ENCODE results near the gene EIF4EBP2.

The EIF4EBP2 gene

DNA sequence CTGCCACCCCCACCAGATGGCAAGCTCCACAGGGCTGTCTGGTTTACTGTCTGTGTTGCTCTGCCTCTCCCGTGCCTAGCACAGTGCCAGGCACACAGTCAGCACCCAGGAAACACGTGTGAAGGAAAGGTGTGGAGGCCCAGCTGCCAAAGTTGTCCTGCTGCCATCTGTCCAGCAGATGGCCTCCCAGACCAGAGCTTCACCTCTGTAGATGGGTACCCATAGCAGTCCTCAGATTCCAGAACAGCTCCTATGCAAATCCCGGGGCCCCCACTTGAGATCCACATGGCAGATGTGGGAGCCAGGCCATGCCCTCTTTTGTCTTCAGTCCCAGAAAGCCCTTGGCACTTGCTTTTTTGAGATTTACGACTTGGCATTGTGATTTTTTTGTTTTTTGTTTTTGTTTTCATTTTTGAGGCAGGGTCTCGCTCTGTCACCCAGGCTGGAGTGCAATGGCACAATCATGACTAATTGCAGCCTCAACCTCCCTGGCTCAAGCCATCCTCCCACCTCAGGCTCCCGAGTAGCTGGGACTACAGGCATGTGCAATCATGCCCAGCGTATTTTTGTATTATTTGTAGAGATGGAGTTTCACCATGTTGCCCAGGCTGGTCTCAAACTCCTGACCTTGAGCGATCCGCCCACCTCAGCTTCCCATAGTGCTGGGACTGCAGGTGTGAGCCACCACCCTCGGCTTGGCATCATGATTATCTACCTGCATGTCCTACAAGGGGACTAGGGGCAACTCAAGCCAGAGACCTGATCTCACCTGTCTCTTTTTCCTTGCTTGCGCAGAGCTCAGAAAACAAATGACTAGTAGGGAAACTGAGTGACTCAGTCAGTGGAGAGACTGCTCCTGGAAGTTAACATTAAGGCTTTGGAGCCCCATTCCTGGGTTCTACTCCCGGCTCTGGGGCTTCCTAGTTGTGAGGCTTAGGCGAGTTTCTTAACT lies 57.7 kb downstream of the EIF4EBP2 start:
- peak; percentile 75 for DNase-seq (ENCODE audit: low spot score)

DNA sequence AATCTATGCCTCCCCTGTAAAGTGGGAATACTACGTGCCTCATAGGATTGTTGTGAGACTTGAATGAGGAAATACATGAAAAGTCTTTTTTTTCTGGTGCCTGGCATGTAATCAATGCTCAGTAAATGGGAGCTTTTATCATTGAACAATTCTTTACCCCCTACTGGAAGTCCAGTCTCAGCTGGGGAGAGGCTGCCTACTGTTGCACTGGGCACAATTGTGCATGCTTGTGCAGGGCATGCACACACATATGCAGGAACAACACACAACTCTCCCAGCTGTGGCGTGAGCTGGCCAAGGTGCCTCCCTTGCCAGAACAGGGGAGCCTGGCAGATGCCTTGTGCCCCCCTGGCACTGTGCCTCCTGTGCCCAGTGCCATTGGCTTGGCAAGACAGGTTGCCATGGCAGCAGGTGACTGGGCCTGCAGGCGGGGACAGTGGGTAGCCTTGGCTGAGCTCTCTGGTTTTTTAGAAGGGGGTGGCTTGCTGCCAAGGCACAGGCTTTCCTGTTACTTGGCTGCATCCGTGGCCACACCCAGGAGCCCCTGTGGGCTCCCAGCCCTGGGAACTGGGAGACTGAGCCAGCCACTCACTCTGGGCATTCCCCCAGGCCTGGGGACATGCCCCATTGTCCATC lies 58.5 kb downstream of the EIF4EBP2 start:
- DNase-seq (ENCODE audit: low spot score) = no peak

DNA sequence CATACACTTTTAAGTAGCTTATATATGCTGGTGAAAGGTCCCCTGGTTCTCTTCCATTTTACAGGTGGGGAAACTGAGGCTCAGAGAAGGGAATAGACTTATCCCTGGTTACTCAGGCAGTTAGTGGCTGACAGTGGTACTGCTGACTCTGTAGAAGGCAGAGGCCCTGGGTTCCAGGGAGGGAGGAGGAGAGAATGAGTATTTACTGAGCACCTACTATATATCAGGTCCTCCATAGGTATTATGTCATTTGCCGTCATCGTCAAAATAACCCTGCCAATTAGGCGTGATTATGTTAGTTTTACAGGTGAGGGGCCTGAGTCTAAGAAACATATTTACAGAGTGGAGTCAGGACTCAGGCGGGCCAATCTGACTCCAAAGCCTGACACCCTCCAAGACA lies 61.3 kb downstream of the EIF4EBP2 start:
- DNase-seq (ENCODE audit: low spot score) = no peak

DNA sequence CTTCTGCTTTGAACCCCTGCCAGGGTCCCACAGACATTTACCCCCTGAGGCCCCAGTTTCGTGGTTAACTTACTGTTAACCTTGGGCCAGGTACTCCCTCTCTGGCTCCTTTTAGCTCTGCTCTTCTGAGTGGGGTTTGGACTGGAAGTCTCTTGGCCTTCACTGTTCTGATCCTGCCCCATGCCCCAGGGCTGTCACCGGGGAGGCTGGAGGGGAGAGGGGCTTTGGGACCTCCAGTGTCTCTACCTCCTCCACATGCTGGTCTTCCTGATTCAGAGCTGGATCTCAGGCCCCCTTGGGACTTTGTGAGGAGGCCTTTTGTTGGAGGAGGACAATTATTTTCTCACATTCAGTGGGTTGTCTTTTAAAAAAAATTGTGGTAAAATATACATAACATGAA lies 61.9 kb downstream of the EIF4EBP2 start:
- DNase-seq (ENCODE audit: low spot score) = no peak

DNA sequence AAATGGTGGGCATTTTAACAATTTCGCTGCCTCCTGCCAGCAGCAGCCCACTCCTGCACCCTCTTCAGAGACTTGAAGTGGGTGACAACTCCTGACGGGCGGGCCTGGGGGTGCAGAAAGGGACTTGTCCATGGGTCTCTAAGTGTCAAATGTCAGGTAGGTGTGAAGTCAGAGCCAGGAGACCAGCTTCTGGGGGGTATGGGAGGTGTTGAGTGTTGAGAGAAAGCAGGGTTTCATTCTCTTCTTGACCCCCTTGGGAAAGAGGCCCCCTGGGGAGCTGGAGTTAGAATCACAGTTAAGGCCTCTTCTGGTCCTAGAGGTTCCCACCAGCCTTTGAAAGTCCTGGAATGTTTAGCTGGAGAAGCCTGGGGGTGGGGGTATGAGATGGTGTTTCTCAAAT lies 63.0 kb downstream of the EIF4EBP2 start:
- DNase-seq (ENCODE audit: low spot score) = no peak

DNA sequence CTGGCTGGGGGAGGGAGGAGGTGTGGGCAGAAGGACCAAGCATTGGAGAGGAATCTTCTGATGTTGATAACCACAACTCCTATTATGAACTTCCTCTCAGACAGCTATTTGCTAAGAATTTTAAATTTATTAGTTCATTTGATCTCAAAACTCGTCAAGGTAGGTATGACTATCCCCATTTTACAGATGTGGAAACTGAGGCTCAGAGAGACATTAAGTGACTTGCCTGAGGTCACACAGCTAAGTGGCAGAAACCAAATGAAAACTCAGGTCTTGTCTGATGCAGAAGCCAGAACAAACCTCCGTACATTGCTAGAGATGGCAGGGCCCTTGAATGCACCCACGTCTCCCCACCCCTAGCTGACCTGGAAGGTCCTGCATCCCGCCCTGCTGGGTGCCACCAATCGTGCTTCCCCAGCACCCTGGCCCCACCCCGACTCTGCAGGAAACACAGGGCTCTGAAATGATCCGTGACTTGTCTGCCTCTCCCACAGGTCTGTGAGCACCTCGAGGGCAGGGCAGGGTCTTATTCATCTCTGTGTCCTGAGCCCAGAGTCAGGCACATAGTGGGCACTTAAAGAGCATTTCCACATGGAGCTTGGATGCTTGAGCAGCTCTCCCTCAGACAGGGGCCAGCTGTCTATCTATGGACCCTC lies 69.0 kb downstream of the EIF4EBP2 start:
- no peak for DNase-seq (ENCODE audit: low spot score)

DNA sequence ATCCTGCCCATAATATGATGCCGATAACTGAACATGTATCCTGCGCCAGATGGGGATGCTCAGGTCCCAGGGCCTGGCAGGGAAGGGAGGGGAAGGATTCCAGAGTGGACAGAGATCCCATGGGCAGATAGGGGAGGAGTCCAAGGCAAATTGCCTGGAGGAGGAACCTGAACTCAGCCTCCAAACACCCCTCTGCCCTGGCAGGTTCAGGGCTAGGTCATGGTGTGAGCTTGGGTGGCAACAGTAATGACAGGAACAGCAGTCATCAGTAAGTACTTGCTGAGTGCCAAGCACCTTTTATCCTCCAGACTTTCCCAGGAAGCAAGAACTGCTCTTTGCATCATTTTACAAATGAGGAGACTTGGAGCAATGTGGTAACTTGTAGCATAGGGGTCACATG lies 70.8 kb downstream of the EIF4EBP2 start:
- no peak for DNase-seq (ENCODE audit: low spot score)

DNA sequence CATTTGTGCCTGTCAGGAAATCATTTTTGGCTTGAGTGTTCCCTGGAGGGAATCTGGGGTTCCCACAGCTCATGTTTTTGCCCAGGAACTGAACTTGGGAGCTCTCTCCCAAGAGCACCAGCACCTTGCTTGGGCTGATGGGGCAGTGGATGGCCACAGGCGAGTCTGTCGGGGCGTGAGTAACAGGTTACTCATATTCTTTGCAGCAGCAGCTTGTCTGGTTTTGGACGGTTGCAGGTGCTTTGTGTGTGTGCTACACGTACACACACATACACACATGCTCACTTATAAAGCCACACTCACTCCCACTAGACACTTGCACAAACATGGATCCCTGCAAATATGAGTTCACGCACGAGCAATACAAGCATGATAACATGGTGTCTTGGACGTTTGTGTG lies 71.7 kb downstream of the EIF4EBP2 start:
- no peak for DNase-seq (ENCODE audit: low spot score)

DNA sequence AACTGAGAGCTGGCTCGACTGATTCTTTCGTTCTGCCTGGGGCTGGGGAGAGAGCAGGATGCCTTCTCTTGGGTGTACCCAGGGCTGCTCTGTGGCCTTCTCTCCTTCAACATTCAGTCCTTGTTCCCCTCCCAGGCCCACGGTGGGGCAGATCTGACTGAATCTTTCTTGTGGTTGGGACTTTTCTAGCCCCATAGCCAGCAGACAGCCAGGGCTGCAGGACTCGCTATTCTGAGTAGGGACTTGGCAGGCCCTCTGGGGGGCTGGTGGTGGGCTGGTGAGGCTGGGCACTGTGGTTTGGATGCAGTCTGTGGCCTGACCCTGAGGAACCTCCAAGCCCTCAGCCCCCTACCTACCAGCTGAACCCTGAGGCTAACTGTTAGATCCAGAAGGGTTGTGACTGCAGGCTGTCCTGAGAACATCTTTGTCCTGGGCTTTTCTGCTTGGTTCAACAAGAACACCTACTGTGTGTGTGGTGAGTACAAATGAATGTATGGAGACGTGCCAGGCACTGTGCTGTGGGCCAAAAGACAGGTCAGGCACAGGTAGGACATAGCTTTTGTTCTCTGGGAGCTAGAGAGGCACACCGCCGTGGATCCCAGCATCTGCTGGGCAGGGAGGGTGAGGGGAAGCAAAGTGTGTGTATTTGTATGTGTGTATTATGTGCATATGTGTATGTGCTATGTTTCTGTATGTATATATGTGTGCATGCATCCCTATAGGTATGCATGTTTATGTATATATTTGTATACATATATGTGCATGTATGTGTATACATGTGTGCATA lies 72.5 kb downstream of the EIF4EBP2 start:
- no peak for DNase-seq (ENCODE audit: low spot score)

DNA sequence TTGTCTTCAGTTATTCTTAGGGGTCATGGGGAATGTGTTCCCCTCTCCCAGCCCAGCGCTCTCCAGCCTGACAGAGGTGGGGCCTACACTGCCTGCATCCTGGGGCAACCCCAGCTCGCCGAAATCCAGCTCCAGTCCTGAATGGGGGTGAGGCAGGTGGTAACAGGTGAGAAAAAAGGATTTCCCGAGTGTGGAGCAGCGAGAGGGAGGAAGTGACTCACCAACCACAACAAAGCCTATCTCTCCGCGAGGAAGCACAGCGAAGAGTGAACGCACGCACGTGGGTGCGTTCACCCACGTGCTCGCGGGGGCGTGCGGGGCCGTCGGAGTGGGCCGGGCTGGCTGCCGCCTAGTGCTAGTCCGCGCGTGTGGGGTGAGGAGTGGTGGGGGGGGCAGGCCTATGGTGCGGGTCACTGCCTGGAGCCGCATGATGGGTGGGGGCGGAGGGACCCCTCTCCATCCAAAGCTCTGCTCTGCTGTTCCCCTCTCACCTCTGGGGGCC lies 73.8 kb downstream of the EIF4EBP2 start:
- no peak for DNase-seq (ENCODE audit: low spot score)

All from HuH-7 (cell line).